NCI-H1105 (cell line): ENCODE results near the gene LAD1.

ENCODE experiments used
- DNase-seq: peaks from one replicate; lab custom pipeline; 2025; lab: John Stamatoyannopoulos, UW

LAD1 gene

DNA sequence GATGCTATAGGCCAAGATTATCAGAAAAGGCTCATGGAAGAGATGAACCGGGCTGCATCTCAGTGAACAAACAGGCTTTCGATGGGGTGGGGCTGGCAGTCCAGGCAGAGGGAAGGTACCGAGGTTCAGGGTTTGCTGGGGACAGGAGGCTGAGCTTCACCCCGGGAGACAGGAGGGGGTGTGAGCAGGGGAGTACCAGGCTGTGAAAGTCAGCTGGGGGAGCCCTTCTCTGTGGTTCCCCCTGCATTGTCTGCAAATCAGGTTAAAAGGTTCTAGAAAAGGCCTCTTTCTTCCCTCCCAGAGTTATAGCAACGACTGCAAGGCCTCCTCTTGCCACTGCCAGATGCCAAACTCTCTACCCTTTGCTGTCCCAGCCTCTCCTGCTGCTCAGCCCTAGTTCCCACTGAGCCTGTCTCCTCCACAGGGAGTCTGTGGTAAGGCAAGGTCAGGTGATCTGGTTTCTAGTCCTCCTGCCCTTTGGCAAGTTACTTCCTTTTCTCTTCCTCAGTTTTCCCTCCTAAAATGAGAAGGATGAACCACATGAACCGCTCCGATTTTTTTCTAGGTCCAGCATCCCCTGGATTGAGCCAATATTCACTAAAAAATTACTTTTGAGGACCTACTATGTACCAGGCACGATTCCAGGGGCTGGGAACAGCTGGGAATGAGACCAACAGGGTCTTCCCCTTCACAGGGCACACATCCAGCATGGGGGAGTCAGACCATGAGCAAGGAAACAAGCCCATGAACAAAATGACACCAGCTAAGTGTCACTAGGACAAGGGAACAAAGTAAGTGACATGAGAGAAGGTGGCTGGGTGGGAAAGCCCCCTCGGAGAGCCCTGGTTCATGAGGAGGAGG lies 7.2 kb downstream of the LAD1 start:
- no peak for DNase-seq

DNA sequence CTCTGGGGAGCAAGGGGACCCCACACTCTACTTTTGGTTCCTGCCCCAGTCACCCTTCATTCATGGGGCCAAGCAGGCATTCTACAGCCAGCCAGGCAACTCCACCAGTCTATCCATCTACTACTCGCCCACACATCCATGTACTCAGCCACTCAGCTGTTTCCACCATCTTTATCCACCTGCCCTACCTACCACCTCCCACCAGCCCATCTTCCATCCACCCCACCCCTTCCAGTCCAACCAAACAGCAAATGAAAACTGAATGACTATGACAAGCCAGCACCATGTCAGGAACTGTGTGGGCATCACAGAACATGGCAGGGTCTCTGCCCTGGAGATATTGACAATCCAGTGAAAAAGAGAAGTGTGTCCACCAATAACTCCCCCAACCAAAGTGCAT lies 7.9 kb downstream of the LAD1 start:
- DNase-seq: no peak

GRCh38 chr1:201389051-201389450 lies 10.1 kb downstream of the LAD1 start:
- no peak for DNase-seq

DNA sequence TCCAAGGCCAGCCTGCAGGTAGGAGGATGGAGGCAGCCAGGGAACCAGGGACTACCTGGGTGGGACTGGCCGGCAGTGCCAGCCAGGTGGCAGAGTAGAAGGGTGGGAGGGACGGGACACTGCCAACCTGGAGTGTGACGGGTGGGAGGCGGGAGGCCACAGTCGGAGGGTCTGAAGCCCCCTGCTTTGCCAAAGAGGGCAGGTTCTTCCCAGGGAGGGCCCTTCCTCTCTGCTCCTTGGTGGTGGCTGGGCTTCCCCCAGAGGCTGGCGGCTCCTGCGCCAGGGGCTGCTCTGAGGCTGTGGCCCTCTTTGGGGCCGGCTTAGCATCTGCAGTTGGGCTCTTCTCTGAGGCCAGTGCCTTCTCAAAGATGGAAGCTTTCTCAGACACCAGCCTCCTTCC lies 12.9 kb downstream of the LAD1 start:
- no peak for DNase-seq

GRCh38 chr1:201385299-201385891 lies 13.7 kb downstream of the LAD1 start:
- DNase-seq: peak; percentile 52

GRCh38 chr1:201384406-201384782 lies 14.7 kb downstream of the LAD1 start:
- no peak for DNase-seq

- no peak for DNase-seq
Observed at GRCh38 chr1:201383647-201384405, 15.3 kb downstream of the LAD1 start.

DNA sequence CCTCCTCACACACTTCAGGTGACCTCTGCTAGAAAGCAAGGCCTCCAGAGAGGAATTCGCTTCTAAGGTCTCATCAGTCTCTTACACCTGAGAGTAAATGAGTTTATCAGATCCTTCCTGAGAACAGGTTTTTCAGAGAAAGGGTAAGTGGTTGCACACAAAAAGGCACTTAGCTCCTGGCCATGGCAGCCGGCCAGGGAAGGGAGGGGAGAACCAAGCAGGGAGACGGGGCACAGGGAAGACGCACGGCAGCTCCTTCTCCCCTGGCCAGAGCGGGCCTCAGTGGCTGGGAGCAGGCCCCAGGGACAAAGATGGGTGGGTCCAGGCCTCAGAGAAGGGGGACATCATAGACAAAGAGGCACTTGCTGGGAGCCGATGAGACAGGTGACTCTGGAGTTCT lies 18.0 kb downstream of the LAD1 start:
- peak; percentile 81 for DNase-seq

GRCh38 chr1:201379733-201380242 lies 19.3 kb downstream of the LAD1 start:
- DNase-seq: no peak

DNA sequence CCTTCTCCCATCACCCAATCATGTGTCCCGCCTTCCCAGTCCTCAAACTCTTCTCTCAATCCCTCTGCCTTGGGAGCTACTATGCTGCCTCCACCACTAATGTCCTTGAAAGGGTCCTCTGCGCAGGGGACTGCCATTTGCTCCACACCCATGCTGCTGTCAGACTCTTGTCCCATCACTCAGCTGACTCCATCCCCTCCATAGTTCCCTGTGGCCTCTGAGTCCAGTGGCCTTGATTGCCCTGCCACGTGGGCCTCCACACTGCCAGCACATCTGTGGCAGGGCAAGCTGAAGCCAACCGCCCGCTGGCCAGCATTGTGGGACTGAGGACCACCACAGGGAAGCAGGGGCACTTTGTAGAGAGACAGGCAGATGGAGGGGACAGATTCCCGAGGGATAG lies 20.3 kb downstream of the LAD1 start:
- no peak for DNase-seq

DNA sequence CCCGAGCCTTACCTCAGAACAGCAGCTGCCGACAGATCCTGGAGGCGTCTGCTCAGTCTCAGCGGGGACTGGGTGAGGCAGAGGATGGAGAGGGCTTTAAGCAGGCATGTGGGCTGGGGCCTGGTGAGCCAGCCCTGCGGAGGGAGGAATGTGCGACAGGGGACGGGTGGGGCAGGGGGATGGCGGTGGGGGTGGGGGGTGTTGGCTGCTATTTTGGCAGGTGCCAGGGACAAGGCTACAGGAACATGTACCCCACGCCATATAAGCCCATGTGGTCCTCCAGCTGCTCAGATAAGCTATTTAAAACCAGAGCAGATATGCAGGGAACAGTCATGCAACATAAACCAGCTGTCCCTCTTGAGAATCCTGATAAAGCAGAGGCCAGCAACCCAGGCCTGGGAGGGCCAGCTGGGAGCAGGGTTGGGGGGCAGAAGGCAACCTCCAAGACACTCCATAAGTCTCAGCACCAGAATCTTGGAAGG lies 21.5 kb downstream of the LAD1 start, which contains the start of gene TNNT2:
TSS of gene TNNT2 (minus strand) at position 70 of the 482 bp plus-strand sequence. CDS start 4,426 bp downstream, outside the sequence.
- no peak for DNase-seq

DNA sequence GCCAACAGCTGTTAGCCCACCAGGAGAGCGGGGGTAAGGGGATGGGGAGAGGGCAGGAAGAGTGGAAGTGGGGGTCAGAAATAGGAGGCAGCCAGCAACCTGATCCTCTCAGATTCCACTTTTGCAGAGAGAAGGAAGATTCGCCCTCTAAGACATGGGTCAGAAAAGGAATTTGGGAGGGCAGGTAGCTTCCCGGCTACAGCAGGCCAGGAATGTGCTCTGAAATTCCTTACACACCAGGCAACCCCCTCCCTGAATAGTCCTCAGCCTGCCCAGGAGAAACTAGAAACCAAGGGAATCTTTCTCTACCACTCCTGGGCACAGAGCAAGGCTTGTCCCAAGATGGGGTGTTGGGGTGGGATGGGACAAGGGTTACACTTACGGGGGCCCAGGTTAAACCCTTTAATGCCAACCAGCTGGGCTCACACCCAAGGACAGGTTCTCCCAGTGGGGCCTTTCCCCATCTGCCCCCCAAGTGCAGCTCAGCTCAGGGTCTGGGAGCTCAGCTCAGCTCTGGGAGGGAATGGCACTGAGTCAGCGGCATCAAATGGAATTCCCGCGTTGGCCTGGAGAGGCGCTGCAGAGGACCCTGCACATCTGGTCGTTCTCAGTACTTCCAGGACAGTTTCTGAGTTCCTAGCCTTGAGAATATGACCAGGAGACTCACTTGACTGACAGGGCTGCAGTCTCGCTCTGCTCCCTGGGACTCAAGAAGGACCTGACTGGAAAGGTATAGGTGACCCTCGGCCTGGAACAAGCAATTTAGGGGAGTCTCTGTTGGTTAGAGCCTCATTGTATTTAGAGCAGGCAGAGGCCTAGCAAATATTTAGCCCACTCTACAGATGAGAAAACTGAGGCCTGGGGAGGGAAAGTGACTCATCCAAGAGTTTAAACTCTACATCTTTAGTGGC lies 22.4 kb downstream of the LAD1 start:
- DNase-seq: no peak

DNA sequence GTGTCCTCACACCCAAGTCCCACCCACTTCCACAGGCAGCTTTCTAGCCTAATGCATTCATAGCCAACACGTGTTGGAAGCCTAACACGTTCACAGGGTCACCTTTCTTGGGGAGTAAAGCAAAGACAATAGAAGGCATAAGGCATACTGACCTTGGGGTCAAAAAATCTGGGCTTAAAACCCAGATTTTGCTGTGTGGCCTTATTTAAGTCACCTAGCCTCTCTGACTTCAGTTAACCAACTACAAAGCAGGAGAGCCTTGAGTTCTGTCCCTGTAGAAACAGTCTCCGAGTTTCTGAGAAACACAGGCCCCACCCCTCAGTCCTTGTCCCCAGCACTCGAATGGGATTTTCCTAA lies 23.0 kb downstream of the LAD1 start:
- DNase-seq: no peak

- DNase-seq: no peak
Observed at GRCh38 chr1:201375169-201375568, 24.0 kb downstream of the LAD1 start.

DNA sequence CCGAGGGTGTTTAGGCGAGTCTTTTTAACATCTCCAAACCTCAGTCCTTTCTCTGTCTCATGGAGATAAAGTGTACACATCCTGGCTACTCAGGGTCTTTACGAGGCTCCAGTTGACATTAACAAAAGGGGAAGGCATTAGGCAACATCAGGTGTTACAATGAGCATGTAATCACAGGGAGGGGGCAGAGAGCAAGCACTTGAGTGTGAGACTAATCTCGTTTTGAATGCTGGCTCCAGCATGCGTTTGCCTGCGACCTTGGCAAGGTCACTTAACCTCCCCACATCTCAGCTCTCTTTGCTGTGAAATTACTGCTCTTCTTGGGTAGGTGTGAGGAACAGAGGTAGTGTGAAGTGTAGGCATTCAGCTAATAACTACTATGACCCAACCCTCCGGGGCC lies 24.8 kb downstream of the LAD1 start:
- no peak for DNase-seq

DNA sequence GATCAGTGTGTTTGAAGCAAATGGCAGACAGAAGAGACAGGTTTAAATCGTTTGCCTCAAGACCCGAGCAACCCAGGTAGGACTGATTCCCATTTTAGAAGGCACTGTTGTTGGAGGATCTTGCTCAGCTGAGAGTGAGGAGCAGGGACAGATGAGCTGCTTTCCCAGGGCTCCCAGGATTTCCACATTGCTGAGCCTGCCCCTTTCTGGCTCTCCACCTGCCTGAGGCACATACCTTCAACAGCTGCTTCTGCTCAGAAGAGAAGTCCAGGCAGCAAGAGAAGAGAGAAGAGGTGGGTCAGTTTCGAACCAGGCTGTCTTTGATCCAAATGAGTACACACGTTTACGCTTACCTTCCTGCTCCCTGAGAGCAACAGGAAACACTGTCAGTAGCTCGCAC lies 27.3 kb downstream of the LAD1 start:
- no peak for DNase-seq

GRCh38 chr1:201371276-201371675 lies 27.8 kb downstream of the LAD1 start:
- DNase-seq: no peak

DNA sequence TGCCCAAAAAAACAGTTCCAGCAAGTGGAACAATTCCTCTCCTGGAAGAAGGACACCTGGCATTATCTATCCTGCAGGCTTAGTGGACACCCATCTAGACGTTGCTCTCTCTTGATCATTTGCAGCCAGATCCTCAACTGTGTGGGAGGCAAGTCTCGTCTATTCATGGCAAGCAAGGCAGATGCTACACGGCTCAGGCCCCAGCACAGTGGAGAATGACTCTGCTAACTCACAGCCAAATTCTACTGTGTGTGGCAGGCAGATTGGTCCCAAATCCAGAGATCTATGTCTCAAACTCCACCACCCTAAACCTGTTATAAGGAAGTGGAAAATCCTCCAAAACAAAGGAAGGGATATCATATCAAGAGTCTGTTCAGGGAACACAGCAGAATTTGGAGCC lies 28.6 kb downstream of the LAD1 start:
- no peak for DNase-seq

- no peak for DNase-seq
Observed at GRCh38 chr1:201369209-201369608, 29.9 kb downstream of the LAD1 start.

GRCh38 chr1:201366696-201367095 lies 32.4 kb downstream of the LAD1 start:
- no peak for DNase-seq

- DNase-seq: no peak
Observed at GRCh38 chr1:201365251-201365650, 33.9 kb downstream of the LAD1 start.

DNA sequence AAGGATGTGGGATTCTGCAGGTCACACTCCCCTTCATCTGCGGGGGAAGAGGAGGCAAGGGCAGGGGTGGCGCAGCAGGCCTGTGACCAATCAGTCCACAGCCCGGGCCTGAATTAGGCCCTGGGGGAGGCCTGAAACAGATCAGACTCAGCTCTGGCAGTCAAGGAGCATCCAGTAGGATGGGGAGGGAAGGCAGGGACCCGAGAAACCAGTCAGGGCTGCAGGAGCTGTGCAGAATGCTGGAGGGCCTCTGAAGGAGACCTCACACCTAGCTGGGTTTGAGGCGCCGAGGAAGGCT lies 34.4 kb downstream of the LAD1 start:
- no peak for DNase-seq
